MM.1S (cell line): ENCODE measurements around the gene MAEL.
"Not testable (repeated sequence)": the region's sequence is repeated elsewhere in the genome, so short reads cannot be mapped to it uniquely, and the experiment has no call there.

Experiments
- DNase-seq: peaks from one replicate; pipeline ENCODE4 v3.0.0-alpha.2; 2015
- H2AFZ ChIP-seq: fragments of 300-600 bp; sonication (generic); 2 replicates; pipeline ENCODE4 v1.6.0; 2016; ENCODE audit warnings: antibody characterized with exemption, low read length
- H3F3A ChIP-seq: fragments of 300-600 bp; sonication (generic); 2 replicates; pipeline ENCODE4 v1.6.1; 2016; ENCODE audit warnings: mild to moderate bottlenecking, antibody characterized with exemption, low read length, moderate library complexity, mixed read lengths; ENCODE audit not compliant: insufficient read depth
- H3K27ac ChIP-seq: fragments of 300-600 bp; sonication (generic); 2 replicates; pipeline ENCODE4 v1.5.1; 2016; ENCODE audit warnings: mild to moderate bottlenecking, low read length
- H3K27me3 ChIP-seq: fragments of 300-600 bp; sonication (generic); replicated peaks from 2 replicates; pipeline ENCODE4 v1.6.0; 2016; ENCODE audit warnings: low read length; ENCODE audit not compliant: insufficient read depth
- H3K36me3 ChIP-seq: fragments of 300-600 bp; sonication (generic); replicated peaks from 2 replicates; pipeline ENCODE4 v1.6.1; 2016; ENCODE audit warnings: mild to moderate bottlenecking, low read length, mixed read lengths; ENCODE audit not compliant: insufficient read depth
- H3K4me1 ChIP-seq: fragments of 300-600 bp; sonication (generic); 2 replicates; pipeline ENCODE4 v1.6.1; 2016; ENCODE audit warnings: low read length, mixed read lengths
- H3K4me2 ChIP-seq: fragments of 300-600 bp; sonication (generic); 2 replicates; pipeline ENCODE4 v1.6.0; 2016; ENCODE audit warnings: low read depth, low read length
- H3K4me3 ChIP-seq: fragments of 300-600 bp; sonication (generic); 2 replicates; pipeline ENCODE4 v1.5.1; 2016; ENCODE audit warnings: low read length, mixed read lengths
- H3K79me2 ChIP-seq: fragments of 300-600 bp; sonication (generic); 2 replicates; pipeline ENCODE4 v1.6.1; 2016; ENCODE audit warnings: mixed run types, low read length, mixed read lengths
- H3K9ac ChIP-seq: fragments of 300-600 bp; sonication (generic); 2 replicates; pipeline ENCODE4 v1.6.1; 2016; ENCODE audit warnings: low read length, mixed read lengths
- H3K9me2 ChIP-seq: fragments of 300-600 bp; sonication (generic); replicated peaks from 2 replicates; pipeline ENCODE4 v1.6.1; 2016; ENCODE audit warnings: mild to moderate bottlenecking, low read length, mixed read lengths; ENCODE audit not compliant: insufficient read depth
- H3K9me3 ChIP-seq: fragments of 300-600 bp; sonication (generic); replicated peaks from 2 replicates; pipeline ENCODE4 v1.6.1; 2016; ENCODE audit warnings: mild to moderate bottlenecking, low read length, mixed read lengths; ENCODE audit not compliant: insufficient read depth
- H4K20me1 ChIP-seq: fragments of 300-600 bp; sonication (generic); 2 replicates; pipeline ENCODE4 v1.6.1; 2016; ENCODE audit warnings: mild to moderate bottlenecking, low read length, moderate library complexity, mixed read lengths; ENCODE audit not compliant: insufficient read depth
- EZH2 ChIP-seq: fragments of 300-600 bp; sonication (generic); optimal IDR thresholded peaks from 2 replicates; pipeline ENCODE3; 2017; ENCODE audit warnings: low read depth, mild to moderate bottlenecking, antibody characterized with exemption, low read length, mixed read lengths
- EZH2phosphoT487 ChIP-seq: fragments of 300-600 bp; sonication (generic); IDR thresholded peaks from 2 replicates; pipeline ENCODE4 v1.6.1; 2018; ENCODE audit warnings: antibody characterized with exemption, low read length
- TF ChIP-seq, protein P1 (sequence below): fragments of 300-600 bp; sonication (generic); IDR thresholded peaks from 2 replicates; pipeline ENCODE4 v1.5.1; 2016; ENCODE audit warnings: antibody characterized with exemption, low read length, mixed read lengths

The MAEL gene

DNA sequence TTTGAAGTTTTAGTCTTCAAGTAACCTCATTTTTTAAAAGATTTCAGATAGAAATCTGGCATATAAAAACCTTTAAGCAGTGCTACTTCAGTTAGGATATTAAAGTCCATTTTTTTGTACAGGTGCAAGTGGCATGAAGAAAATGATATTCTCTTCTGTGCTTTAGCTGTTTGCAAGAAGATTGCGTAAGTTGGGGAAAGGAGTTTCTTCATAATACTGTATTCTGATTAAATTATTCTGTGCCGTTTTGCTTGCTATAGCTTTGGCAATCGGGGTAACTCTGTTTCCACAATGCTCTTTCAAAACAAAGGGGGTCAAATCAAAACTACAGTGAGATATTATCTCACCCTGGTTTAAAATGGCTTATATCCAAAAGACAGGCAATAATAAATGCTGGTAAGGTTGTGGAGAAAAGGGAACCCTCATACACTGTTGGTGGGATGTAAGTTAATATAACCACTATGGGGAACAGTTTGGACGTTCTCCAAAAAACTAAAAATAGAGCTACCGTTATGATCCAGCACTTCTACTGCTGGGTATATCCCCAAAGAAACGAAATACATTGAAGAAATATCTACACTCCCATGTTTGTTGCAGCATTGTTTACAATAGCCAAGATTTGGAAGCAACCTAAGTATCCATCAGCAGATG, 27.1 kb downstream of the MAEL start:
- H3K9me2 ChIP-seq, result no peaks in the 10 kb centered on the region
- TF ChIP-seq, protein P1, sequence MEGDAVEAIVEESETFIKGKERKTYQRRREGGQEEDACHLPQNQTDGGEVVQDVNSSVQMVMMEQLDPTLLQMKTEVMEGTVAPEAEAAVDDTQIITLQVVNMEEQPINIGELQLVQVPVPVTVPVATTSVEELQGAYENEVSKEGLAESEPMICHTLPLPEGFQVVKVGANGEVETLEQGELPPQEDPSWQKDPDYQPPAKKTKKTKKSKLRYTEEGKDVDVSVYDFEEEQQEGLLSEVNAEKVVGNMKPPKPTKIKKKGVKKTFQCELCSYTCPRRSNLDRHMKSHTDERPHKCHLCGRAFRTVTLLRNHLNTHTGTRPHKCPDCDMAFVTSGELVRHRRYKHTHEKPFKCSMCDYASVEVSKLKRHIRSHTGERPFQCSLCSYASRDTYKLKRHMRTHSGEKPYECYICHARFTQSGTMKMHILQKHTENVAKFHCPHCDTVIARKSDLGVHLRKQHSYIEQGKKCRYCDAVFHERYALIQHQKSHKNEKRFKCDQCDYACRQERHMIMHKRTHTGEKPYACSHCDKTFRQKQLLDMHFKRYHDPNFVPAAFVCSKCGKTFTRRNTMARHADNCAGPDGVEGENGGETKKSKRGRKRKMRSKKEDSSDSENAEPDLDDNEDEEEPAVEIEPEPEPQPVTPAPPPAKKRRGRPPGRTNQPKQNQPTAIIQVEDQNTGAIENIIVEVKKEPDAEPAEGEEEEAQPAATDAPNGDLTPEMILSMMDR, result no peak
- TF ChIP-seq EZH2phosphoT487 (no peak), EZH2 (no peak)
- no peak overlapping the region for H3K9ac ChIP-seq
- H3K4me3 ChIP-seq, result no peak overlapping the region
- no peaks in the 10 kb centered on the region for H3K27me3 ChIP-seq
- H3K36me3 ChIP-seq, result no peaks in the 10 kb centered on the region
- DNase-seq, result no peak
- H4K20me1 ChIP-seq, result no peaks in the 10 kb centered on the region
- no peaks in the 10 kb centered on the region for H3F3A ChIP-seq
- no peak overlapping the region for H3K4me2 ChIP-seq
- H2AFZ ChIP-seq, result no peak overlapping the region
- no peaks in the 10 kb centered on the region for H3K4me1 ChIP-seq
- no peaks in the 10 kb centered on the region for H3K79me2 ChIP-seq
- no peaks in the 10 kb centered on the region for H3K9me3 ChIP-seq
- H3K27ac ChIP-seq, result no peak overlapping the region

DNA sequence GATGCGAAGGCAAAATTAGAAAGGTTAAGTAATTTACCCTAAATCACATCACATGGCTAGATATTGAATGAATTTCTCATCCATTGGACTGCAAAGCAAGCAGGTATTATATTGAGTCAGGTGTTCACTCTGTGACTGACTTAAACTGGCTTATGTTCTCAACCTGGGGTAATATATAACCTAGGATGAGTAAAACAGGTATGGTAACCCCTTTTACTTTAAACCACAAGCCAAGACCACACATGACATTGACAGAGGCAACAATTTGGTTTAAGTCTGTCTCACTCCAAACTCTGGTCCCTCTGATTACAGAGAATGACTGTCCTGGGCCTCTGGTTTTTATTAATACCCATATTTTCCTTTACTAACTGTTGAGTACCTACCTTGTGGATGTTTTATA, 33.3 kb downstream of the MAEL start:
- Histone ChIP-seq H2AFZ (no peak overlapping the region), H3K9me2 (no peaks in the 10 kb centered on the region), H3K4me3 (no peak overlapping the region), H3K36me3 (no peaks in the 10 kb centered on the region), H4K20me1 (no peaks in the 10 kb centered on the region), H3F3A (no peaks in the 10 kb centered on the region), H3K4me2 (no peak overlapping the region), H3K4me1 (0 out of 2 replicates have a peak, but pooled peaks cover 3% of the 10 kb centered on the region), H3K27me3 (no peaks in the 10 kb centered on the region), H3K27ac (no peak overlapping the region), H3K9ac (no peak overlapping the region), H3K9me3 (no peaks in the 10 kb centered on the region), H3K79me2 (no peaks in the 10 kb centered on the region)
- DNase-seq, result no peak
- TF ChIP-seq EZH2phosphoT487 (no peak), EZH2 (no peak)
- TF ChIP-seq, protein P1, result no peak

DNA sequence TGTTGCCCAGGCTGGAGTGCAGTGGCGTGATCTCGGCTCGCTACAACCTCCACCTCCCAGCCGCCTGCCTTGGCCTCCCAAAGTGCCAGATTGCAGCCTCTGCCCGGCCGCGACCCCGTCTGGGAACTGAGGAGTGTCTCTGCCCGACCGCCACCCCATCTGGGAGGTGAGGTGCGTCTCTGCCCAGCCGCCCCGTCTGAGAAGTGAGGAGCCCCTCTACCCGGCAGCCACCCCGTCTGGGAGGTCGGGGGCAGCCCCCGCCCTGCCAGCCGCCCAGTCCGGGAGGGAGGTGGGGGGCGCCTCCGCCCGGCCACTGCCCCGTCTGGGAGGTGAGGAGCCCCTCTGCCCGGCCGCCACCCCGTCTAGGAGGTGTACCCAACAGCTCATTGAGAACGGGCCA, 40.5 kb downstream of the MAEL start:
- H3F3A ChIP-seq, H3K9ac ChIP-seq, DNase-seq, H3K4me3 ChIP-seq, H3K36me3 ChIP-seq, H3K4me1 ChIP-seq, H3K4me2 ChIP-seq, H4K20me1 ChIP-seq, H3K9me2 ChIP-seq, H3K27me3 ChIP-seq, H2AFZ ChIP-seq, H3K27ac ChIP-seq, H3K9me3 ChIP-seq, H3K79me2 ChIP-seq: not testable (repeated sequence)

DNA sequence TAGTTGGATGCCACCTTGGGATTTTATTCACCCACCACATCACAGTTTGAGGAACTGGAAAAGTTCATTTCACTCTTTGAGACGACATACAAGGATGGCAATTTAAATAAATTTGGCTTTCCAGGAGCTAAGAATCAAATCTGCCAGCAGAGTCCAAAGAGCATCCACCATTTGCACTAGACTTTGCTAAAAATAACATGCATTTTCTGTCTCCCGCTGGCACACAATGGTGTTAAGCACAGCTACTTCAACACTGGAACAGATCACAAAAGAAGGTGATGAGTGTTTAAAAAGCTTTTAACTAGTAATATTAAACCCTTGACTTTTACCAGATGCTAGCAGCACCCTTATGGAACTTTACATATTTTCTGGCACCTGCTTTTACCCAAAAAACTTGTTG, 44.6 kb downstream of the MAEL start:
- DNase-seq, result no peak
- Histone ChIP-seq H4K20me1 (no peaks in the 10 kb centered on the region), H3K27me3 (no peaks in the 10 kb centered on the region), H3K9ac (no peak overlapping the region), H2AFZ (no peak overlapping the region), H3K4me3 (no peak overlapping the region), H3K36me3 (no peaks in the 10 kb centered on the region), H3K4me2 (no peak overlapping the region), H3F3A (no peaks in the 10 kb centered on the region), H3K27ac (no peak overlapping the region), H3K79me2 (no peaks in the 10 kb centered on the region), H3K9me3 (no peaks in the 10 kb centered on the region), H3K9me2 (no peaks in the 10 kb centered on the region), H3K4me1 (no peaks in the 10 kb centered on the region)
- TF ChIP-seq EZH2phosphoT487 (no peak), EZH2 (no peak)
- TF ChIP-seq, protein P1, result no peak
